ENCODE results near the gene TMEM164.
"Not testable (repeated sequence)": the region's sequence is repeated elsewhere in the genome, so short reads cannot be mapped to it uniquely, and the experiment has no call there.

The TMEM164 gene

GRCh38 chrX:110002300-110003166 is at the start of gene TMEM164:
TSS of gene TMEM164 (plus strand) at chrX:110003114. CDS start at chrX:110003775, 661 bp downstream.
- DNase-seq: peak; percentile 83

GRCh38 chrX:109954333-109954732 is 48.6 kb upstream of the TMEM164 start:
- no peak for DNase-seq

- DNase-seq: no peak
Measured at GRCh38 chrX:109954955-109955354, 48.0 kb upstream of the TMEM164 start.

GRCh38 chrX:109958266-109958665 is 44.6 kb upstream of the TMEM164 start:
- DNase-seq: no peak

GRCh38 chrX:109959356-109959871 is 43.5 kb upstream of the TMEM164 start:
- DNase-seq: no peak

GRCh38 chrX:109964390-109964789 is 38.5 kb upstream of the TMEM164 start:
- no peak for DNase-seq

- DNase-seq: no peak
Measured at GRCh38 chrX:109966246-109966645, 36.7 kb upstream of the TMEM164 start.

GRCh38 chrX:109967156-109967555 is 35.8 kb upstream of the TMEM164 start:
- DNase-seq: no peak

GRCh38 chrX:109970841-109971240 is 32.1 kb upstream of the TMEM164 start:
- not testable (repeated sequence) for DNase-seq

- DNase-seq: no peak
Measured at GRCh38 chrX:109974906-109975655, 27.8 kb upstream of the TMEM164 start.

- DNase-seq: not testable (repeated sequence)
Measured at GRCh38 chrX:109985210-109985609, 17.7 kb upstream of the TMEM164 start.

- no peak for DNase-seq
Measured at GRCh38 chrX:109987884-109988283, 15.0 kb upstream of the TMEM164 start.

- peak; percentile 8 for DNase-seq
Measured at GRCh38 chrX:109990582-109991276, 12.2 kb upstream of the TMEM164 start.

- DNase-seq: no peak
Measured at GRCh38 chrX:109992203-109992602, 10.7 kb upstream of the TMEM164 start.

- DNase-seq: no peak
Measured at GRCh38 chrX:109995155-109995554, 7.8 kb upstream of the TMEM164 start.

GRCh38 chrX:109997786-109998452 is 5.0 kb upstream of the TMEM164 start:
- DNase-seq: no peak

GRCh38 chrX:110000000-110000399 is 2.9 kb upstream of the TMEM164 start:
- DNase-seq: no peak

- no peak for DNase-seq
Measured at GRCh38 chrX:110000847-110001713, 1.8 kb upstream of the TMEM164 start.

GRCh38 chrX:110001740-110002299 is 1.1 kb upstream of the TMEM164 start:
- DNase-seq: no peak

- DNase-seq: no peak
Measured at GRCh38 chrX:110003167-110004156, 548 bp downstream of the TMEM164 start.

Data from CD4-positive, alpha-beta T cell treated with Interleukin-4 for 4 hours (primary cell).